ENCODE data around the gene SOCS4. TPM values are rescaled to one million over a fixed set of nuclear protein-coding genes. Genes with fewer than 3 reads are reported as not detected.

SOCS4 gene
- total RNA-seq, 1 donor from 2014 or later = 32.4 TPM

DNA sequence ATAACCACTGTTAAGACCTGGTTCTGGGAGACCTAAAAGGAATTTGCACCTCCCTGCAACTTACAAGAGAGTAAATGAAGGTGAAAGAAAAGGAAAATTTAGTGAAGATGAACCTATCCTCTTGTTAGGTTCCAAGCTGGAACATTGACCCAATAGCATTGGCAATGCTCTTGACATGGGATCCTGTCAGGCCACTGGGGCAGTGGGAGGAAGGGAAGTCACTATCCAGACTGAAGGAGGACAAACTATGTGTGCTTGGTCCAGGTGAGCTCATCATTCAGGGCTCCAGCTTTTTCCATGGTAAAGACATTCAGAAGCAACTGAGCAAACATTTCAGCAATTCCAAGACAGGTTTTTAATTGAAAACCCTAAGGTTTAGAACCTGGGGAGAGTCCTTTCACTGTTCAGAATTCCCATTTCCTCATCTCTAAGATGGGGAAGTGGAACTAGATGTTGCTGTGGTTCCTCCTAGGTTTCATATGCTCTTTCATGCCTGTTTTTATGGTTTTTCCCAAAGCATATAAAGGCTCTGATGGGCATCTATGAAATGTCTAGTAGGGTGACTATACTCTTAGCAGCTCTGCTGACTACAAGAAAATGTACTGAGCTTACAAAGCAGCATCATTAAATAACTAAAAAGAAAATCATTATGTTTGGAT lies 57.5 kb downstream of the SOCS4 start:
- intact Hi-C loops (cut with micrococcal nuclease) = no loop called here

DNA sequence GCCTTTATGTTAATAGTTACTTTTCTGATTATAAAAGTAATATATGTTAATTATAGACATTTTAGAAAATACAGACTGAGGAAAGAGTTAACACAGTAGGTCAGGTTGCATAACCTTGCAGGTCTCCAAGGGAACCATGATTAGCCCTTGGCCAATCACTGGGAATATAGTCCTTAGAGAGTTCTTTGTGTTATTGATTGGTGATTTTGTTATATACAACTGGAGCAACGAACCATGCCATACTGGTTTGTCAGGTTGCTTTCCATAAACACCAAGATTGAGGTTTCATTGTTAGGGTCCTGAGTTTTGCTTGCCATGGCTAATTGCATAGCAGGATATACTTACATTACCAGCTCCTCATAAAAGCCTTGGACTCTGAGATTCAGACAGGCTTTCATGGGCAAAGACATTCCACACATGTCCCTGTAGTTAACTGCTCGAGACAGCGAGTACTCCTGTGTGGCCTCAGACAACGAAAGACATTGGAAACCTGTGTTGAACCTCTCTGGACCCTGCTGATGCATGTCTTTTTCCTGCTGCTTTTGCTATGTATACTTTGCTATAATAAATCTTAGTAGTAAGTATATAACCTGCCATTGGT lies 58.1 kb downstream of the SOCS4 start:
- intact Hi-C loops (cut with micrococcal nuclease) = no loop called here

DNA sequence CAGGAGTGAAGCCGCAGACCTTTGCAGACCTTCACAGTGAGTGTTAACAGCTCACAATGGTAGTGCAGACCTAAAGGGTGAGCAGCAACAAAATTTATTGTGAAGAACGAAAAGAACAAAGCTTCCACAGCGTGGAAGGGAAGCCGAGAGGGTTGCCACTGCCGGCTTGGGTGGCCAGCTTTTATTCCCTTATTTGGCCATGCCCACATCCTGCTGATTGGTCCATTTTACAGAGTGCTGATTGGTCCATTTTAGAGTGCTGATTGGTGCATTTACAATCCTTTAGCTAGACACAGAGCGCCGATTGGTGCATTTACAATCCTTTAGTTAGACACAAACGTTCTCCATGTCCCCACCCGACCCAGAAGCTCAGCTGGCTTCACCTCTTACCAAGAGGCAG lies 59.9 kb downstream of the SOCS4 start:
- intact Hi-C loops (cut with micrococcal nuclease) = no loop called here

DNA sequence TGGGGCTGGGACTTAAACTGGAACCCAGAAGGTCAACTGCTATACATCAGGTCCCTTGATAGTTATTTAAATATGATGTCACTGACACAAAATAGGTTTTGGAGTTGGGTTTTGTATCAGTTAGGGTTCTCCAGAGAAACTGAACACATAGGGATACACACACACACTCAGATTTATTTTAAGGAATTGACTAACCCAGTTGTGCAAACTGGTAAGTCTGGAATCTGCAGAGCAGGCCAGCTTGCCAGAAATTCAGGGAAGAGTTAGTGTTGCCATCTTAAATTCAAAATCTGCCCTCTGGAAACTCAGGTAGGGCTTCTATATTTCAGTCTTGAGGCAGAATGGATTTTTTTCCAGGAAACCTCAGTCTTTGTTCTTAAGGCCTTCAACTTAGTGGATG lies 61.3 kb downstream of the SOCS4 start:
- intact Hi-C loops (cut with micrococcal nuclease) = no loop called here

DNA sequence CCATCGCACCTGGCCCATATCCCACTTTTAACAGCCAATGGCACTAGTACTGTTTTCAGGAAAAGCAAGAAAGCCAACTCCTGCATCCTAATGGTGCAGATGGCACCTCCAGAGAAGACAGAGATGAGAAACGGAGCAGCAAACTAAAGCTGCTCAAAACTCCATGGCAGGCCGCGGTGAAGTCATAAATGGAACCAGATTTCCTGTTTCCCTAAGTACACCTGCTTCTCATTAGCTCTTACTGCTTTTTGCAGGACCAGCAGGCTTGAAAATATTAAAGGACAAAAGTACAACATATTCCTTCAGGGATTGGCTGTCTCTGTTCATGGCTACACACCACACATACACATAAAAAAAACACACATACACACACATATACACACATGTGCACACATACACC lies 65.3 kb downstream of the SOCS4 start:
- intact Hi-C loops (cut with micrococcal nuclease) = no loop called here

DNA sequence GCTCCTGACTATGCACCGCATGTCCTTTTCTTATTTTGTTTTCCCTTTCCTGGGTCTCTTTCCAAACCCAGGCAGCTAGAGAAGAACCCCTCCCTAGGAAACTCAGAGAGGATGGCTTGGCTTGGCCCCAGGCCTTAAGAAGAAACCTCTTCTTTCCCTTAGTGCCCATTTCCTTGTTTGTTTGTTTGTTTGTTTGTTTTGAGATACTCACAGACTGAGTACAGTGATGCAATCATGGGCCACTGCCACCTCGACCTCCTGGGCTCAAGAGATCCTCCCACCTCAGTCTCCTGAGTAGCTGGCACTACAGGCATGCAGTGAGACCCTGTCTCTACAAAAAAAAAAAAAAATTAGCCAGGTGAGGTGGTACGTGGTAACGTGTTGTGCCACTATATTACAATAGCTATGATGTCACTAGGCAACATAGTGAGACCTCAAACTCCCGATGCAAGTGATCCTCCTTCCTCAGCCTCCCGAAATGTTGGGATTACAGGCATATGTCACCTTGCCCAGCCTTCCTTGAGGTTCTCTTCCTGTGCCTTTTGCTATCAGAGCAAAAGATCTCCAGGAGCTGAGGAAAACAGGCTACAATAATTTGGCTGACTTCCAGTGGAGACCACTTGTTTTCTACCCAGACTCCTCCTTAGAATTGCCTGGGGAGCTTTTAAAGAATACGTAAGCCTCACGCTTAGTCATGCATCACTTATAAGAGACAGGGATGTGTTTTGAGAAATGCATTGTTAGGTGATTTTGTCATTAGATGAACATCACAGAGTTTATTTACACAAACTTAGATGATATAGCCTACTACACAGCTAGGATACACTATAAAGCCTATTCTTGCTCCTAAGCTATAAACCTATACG lies 67.5 kb downstream of the SOCS4 start:
- intact Hi-C loops (cut with micrococcal nuclease) = no loop called here

DNA sequence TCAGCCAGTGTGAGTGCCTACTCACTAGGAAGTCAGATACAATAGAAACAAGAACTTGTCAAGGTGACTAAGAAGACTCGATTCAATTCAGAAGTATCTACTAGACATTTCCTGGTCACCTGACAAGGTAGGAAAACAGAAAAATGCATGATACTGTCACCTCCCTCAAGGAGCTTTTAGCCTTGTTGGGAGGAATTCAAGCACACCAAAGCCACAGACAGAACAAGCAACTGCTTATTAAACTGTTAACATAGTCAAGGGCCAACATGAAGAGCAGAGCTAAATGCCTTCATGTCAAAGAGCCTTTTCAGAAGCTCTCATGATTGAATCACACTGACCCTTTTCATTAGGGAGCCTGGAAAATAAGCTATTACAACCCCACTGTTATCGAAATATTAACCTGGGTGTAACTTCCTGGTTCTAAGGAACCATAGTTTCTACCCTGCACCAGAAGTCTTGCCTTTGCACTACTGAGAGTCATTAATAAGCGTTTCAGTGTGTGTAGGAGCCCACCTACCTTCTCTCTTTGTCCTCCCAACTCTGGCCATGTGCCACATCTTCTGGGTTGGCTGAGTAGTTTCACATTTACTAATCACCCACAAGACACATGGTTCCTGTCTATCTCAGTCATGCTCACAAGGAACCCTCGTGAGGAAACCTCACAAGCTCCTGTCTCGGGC lies 71.0 kb downstream of the SOCS4 start:
- intact Hi-C loops (cut with micrococcal nuclease) = loop anchor here (1.0 kb wide), 1 partner anchor 10 kb away; no protein-coding TSS in a partner anchor

DNA sequence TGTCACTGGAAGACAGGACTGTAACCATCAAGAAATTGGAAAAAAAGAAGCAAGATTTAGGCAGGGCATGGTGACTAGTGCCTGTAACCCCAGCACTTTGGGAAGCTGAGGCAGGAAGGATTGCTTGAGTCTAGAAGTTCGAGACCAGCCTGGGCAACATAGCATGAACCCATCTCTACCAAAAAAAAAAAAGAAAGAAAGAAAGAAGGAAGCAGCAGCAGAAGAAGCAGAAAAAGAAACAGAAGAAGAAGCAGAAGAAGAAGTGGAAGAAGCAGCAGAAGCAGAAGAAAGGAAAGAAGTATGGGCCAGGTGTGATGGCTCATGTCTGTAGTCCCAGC lies 71.5 kb downstream of the SOCS4 start:
- intact Hi-C loops (cut with micrococcal nuclease) = loop anchor here (1.0 kb wide), 1 partner anchor 10 kb away; no protein-coding TSS in a partner anchor

Other genes starting within 250 kb of the SOCS4 start
- 68.3 and 76.1 TPM in 2 replicates for gene GCH1, start 124.4 kb upstream of the SOCS4 start, total RNA-seq
- 42.6 and 43.2 TPM in 2 replicates for gene WDHD1, start 137 bp upstream of the SOCS4 start, total RNA-seq
- 114 and 116 TPM in 2 replicates for gene MAPK1IP1L, start 24.4 kb downstream of the SOCS4 start, total RNA-seq
- gene LGALS3, start 102.0 kb downstream of the SOCS4 start, total RNA-seq = 49.2 and 51.1 TPM in 2 replicates
- gene DLGAP5, start 164.3 kb downstream of the SOCS4 start, total RNA-seq = 63.4 and 68.1 TPM in 2 replicates
- gene FBXO34, start 244.2 kb downstream of the SOCS4 start, total RNA-seq = 19.9 and 21.9 TPM in 2 replicates